HG02623 (cell line): ENCODE results near the gene NAGLU.

Experiments
- ATAC-seq: cut with Tn5 transposase; IDR thresholded peaks from one replicate; pipeline ENCODE4 v1.9.1; 2021; ENCODE audit warnings: moderate library complexity; ENCODE audit not compliant: unreplicated experiment

NAGLU gene

GRCh38 chr17:42536048-42536371 lies at the start of gene NAGLU:
TSS of gene NAGLU (plus strand) at chr17:42536241. CDS start at chr17:42536273, 32 bp downstream.
- peak; percentile 84 for ATAC-seq

GRCh38 chr17:42488032-42488431 lies 48.0 kb upstream of the NAGLU start:
- ATAC-seq, result no peak

- no peak for ATAC-seq
Measured at GRCh38 chr17:42493319-42493718, 42.7 kb upstream of the NAGLU start.

GRCh38 chr17:42494673-42495072 lies 41.4 kb upstream of the NAGLU start:
- no peak for ATAC-seq

GRCh38 chr17:42498828-42499227 lies 37.2 kb upstream of the NAGLU start:
- no peak for ATAC-seq

- ATAC-seq, result no peak
Measured at GRCh38 chr17:42502091-42502490, 34.0 kb upstream of the NAGLU start.

- no peak for ATAC-seq
Measured at GRCh38 chr17:42502926-42503325, 33.1 kb upstream of the NAGLU start.

GRCh38 chr17:42507671-42508070 lies 28.4 kb upstream of the NAGLU start:
- ATAC-seq, result no peak

GRCh38 chr17:42508426-42509165 lies 27.4 kb upstream of the NAGLU start:
- ATAC-seq, result no peak

GRCh38 chr17:42509409-42509808 lies 26.6 kb upstream of the NAGLU start:
- ATAC-seq, result no peak

GRCh38 chr17:42509841-42510240 lies 26.2 kb upstream of the NAGLU start:
- ATAC-seq, result no peak

GRCh38 chr17:42512246-42512645 lies 23.8 kb upstream of the NAGLU start:
- no peak for ATAC-seq

- no peak for ATAC-seq
Measured at GRCh38 chr17:42512733-42513251, 23.2 kb upstream of the NAGLU start.

GRCh38 chr17:42513686-42514085 lies 22.4 kb upstream of the NAGLU start:
- no peak for ATAC-seq

GRCh38 chr17:42514279-42514678 lies 21.8 kb upstream of the NAGLU start:
- no peak for ATAC-seq

- no peak for ATAC-seq
Measured at GRCh38 chr17:42514867-42515266, 21.2 kb upstream of the NAGLU start.

- ATAC-seq, result no peak
Measured at GRCh38 chr17:42517516-42517915, 18.5 kb upstream of the NAGLU start.

- ATAC-seq, result no peak
Measured at GRCh38 chr17:42518046-42518754, 17.8 kb upstream of the NAGLU start.

GRCh38 chr17:42518755-42519545 lies 17.1 kb upstream of the NAGLU start:
- no peak for ATAC-seq

- ATAC-seq, result no peak
Measured at GRCh38 chr17:42519546-42520491, 16.2 kb upstream of the NAGLU start.
